ENCODE results near the gene CPXM2.

DNA sequence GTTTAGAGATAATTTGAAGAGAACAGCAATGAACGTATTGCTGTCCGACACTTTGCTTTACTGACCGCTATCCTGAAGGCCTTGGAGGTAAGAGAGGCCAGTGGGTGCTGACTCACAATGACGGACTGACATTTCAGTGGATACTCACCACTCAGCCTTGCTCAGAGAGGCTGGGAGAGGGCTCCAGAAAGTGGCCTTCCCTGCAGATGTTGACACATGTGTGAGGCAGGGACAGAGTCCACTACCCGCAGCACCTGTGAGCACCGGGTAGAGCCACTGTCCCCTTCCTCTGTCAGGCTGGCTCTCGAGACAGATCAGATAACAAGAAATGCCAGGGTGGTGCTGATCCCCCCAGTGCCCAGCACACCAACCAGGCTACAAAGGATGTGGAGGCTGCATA, 150.5 kb downstream of the CPXM2 start:
- TF ChIP-seq CTCF (optimal IDR thresholded peaks at IDR 0.05 in 1 of 3, IDR thresholded peaks at IDR 0.05 in 1 of 3, conservative IDR thresholded peaks at IDR 0.05 in 1 of 3; ENCODE audit: extremely low read depth in 1 of 3, insufficient read depth in 2 of 3, low read length in 3 of 3) (no peak), EZH2 (IDR thresholded peaks at IDR 0.05; ENCODE audit: low read length) (no peak)
